ENCODE results near the gene RTN4RL1. TPM values are rescaled to one million over a fixed set of nuclear protein-coding genes. Genes with fewer than 3 reads are reported as not detected.

RTN4RL1 gene
- total and polyA plus RNA-seq, 4 experiments from 2014 or later: 0.27 to 2.0 (median 0.39) TPM

Small RNAs within 50 kb of the gene (microRNA-seq; reads per million reads assigned to microRNA genes)
- gene MIR132 (ENCODE audit: borderline microRNAs expressed, borderline number of aligned reads, borderline replicate concordance): 251 reads per million, percentile 76 among the genes with 10 or more reads in this experiment
- gene MIR212 (ENCODE audit: borderline microRNAs expressed, borderline number of aligned reads, borderline replicate concordance): 4.1 reads per million, percentile 20 among the genes with 10 or more reads in this experiment

Other genes with a start within 250 kb of the RTN4RL1 start
- gene SMYD4, start 195.4 kb downstream of the RTN4RL1 start, total RNA-seq: 10 to 100 TPM; 31.2 to 31.5 TPM
- 10 to 100 TPM in 1 of 2 donors, 1 to 10 TPM in 1; 3.1 to 20.3 TPM for gene SMYD4, start 195.4 kb downstream of the RTN4RL1 start, polyA plus RNA-seq
- 100 to 1,000 TPM; 103 to 119 TPM for gene RPA1, start 195.3 kb downstream of the RTN4RL1 start, total RNA-seq
- gene RPA1, start 195.3 kb downstream of the RTN4RL1 start, polyA plus RNA-seq: 100 to 1,000 TPM in 1 of 2 donors, 10 to 100 TPM in 1; 95.4 to 112 TPM
- 10 to 100 TPM; 76.6 to 95.8 TPM for gene DPH1, start 4.8 kb upstream of the RTN4RL1 start, total RNA-seq
- 10 to 100 TPM; 30.8 to 39.8 TPM for gene DPH1, start 4.8 kb upstream of the RTN4RL1 start, polyA plus RNA-seq
- 10 to 100 TPM; 27.9 to 36.7 TPM for gene OVCA2, start 16.7 kb upstream of the RTN4RL1 start, total RNA-seq
- gene OVCA2, start 16.7 kb upstream of the RTN4RL1 start, polyA plus RNA-seq: 10 to 100 TPM; 49.6 to 90.3 TPM
- 1 to 10 TPM; 4.9 to 5.2 TPM for gene HIC1, start 29.8 kb upstream of the RTN4RL1 start, total RNA-seq
- 1 to 10 TPM in 1 of 2 donors, under 1 TPM in 1; 0.39 to 1.6 TPM for gene HIC1, start 29.8 kb upstream of the RTN4RL1 start, polyA plus RNA-seq

All from CD4-positive, alpha-beta memory T cell (primary cell).